CD4-positive, alpha-beta T cell (primary cell): Measurements from ENCODE around the gene HSPB1. TPM values are rescaled to one million over a fixed set of nuclear protein-coding genes. Genes with fewer than 3 reads are reported as not detected.

Experiments used
- ATAC-seq: fragments of 200-7000 bp; cut with Tn5 transposase; one replicate; pipeline ENCODE4 v1.10.0; 2022; ENCODE audit warnings: mild to moderate bottlenecking; ENCODE audit not compliant: poor library complexity
- CTCF ChIA-PET: fragments of 350-600 bp; sonication (Branson Sonifier 250); formaldehyde crosslinking; loops from one replicate; lab custom pipeline; 2021; ENCODE audit warnings: antibody characterized with exemption, inconsistent platforms; lab: Charles Lee
- POLR2A ChIA-PET: fragments of 350-600 bp; sonication (Branson Sonifier 250); formaldehyde crosslinking; loops from one replicate; lab custom pipeline; 2021; ENCODE audit warnings: antibody characterized with exemption, inconsistent platforms; lab: Charles Lee
- DNase-seq, 14 experiments: peaks; one replicate each; pipeline ENCODE4 v3.0.0-alpha.2; 2013 to 2020; ENCODE audit warnings: mixed read lengths in 2 of 14
- H3K27ac ChIP-seq, 2 donors: one replicate each; pipeline versions ENCODE4 v1.5.1 to v1.7.0; 2013; ENCODE audit warnings: low read length in 2 of 2, low read depth in 1 of 2, mild to moderate bottlenecking in 1 of 2
- H3K27me3 ChIP-seq, 2 experiments: 1 replicate in 1 of 2; 2 replicates in 1 of 2; pipeline versions ENCODE4 v1.6.1 to v1.7.0; 2013; ENCODE audit warnings: low read length in 2 of 2, control low read depth in 1 of 2, mild to moderate bottlenecking in 1 of 2, moderate library complexity in 1 of 2; ENCODE audit not compliant: insufficient read depth in 2 of 2, control insufficient read depth in 1 of 2
- H3K36me3 ChIP-seq: one replicate; pipeline ENCODE4 v1.6.1; 2013; ENCODE audit warnings: low read length, control low read depth; ENCODE audit not compliant: insufficient read depth
- H3K4me1 ChIP-seq: one replicate; pipeline ENCODE4 v1.6.1; 2013; ENCODE audit warnings: low read length, control low read depth; ENCODE audit not compliant: insufficient read depth
- H3K4me3 ChIP-seq: one replicate; pipeline ENCODE4 v1.5.1; 2013; ENCODE audit warnings: mild to moderate bottlenecking, low read length, moderate library complexity
- H3K9me3 ChIP-seq, 2 experiments: 1 replicate in 1 of 2; 2 replicates in 1 of 2; pipeline versions ENCODE4 v1.6.1 to v1.7.0; 2013; ENCODE audit warnings: low read length in 2 of 2, mild to moderate bottlenecking in 2 of 2, control low read depth in 1 of 2, moderate library complexity in 1 of 2; ENCODE audit not compliant: control insufficient read depth in 1 of 2, insufficient read depth in 1 of 2
- H3K27ac Mint-ChIP-seq: one replicate; pipeline ENCODE4 v1.8.0; 2020; ENCODE audit warnings: mixed read lengths
- H3K27me3 Mint-ChIP-seq: one replicate; pipeline ENCODE4 v1.8.0; 2021; ENCODE audit warnings: mixed read lengths
- H3K36me3 Mint-ChIP-seq: one replicate; pipeline ENCODE4 v1.8.0; 2021; ENCODE audit warnings: low read depth, mixed read lengths
- H3K4me1 Mint-ChIP-seq: one replicate; pipeline ENCODE4 v1.8.0; 2021; ENCODE audit warnings: low read depth, mixed read lengths
- H3K4me3 Mint-ChIP-seq: one replicate; pipeline ENCODE4 v1.8.0; 2020; ENCODE audit warnings: mild to moderate bottlenecking, mixed read lengths
- H3K9me3 Mint-ChIP-seq: one replicate; pipeline ENCODE4 v1.8.0; 2020; ENCODE audit warnings: mixed read lengths
- CTCF ChIP-seq: fragments of 200-600 bp; IDR thresholded peaks from one replicate; pipeline ENCODE4 v1.8.0; 2022; ENCODE audit warnings: antibody characterized with exemption, mild to moderate bottlenecking
- intact Hi-C, 2 experiments: fragments of 100-400 bp; cut with DNase I in 1 of 2; cut with micrococcal nuclease in 1 of 2; formaldehyde crosslinking; loops; one replicate each; pipeline versions ENCODE4 v1.15.1 to v1.9.0; 2023 to 2025; cut with DNase I, micrococcal nuclease
- total RNA-seq, 174 experiments: library from RNA in 2 of 174; stranded (reverse) in 2 of 174; gene quantifications; one replicate each; pipeline ENCODE4 v1.2.3 and lab custom pipeline; 2021 to 2026

Gene HSPB1
- total RNA-seq, 2 experiments from 2014 or later = 38.0 to 38.6 TPM

GRCh38 chr7:76326646-76327233, 24.3 kb downstream of the HSPB1 start:
- H3K27me3 Mint-ChIP-seq = no peaks in the 10 kb centered on the region
- TF ChIP-seq CTCF = no peak
- intact Hi-C loops = no loop called here
- peaks cover 43% of the 10 kb centered on the region for H3K36me3 ChIP-seq
- DNase-seq (no peak), ATAC-seq (no peak)
- H3K9me3 Mint-ChIP-seq = no peaks in the 10 kb centered on the region
- POLR2A ChIA-PET = interaction anchor here (1.1 to 2.8 kb wide), 3 partner anchors 8 to 32 kb away, joined by 3 to 15 read pairs (median 5); partner anchors contain the start of gene YWHAG
- peaks cover 46% of the 10 kb centered on the region for H3K36me3 Mint-ChIP-seq
- peaks cover 39% of the 10 kb centered on the region for H3K4me1 Mint-ChIP-seq
- no peaks in the 10 kb centered on the region for H3K27me3 ChIP-seq
- no peaks in the 10 kb centered on the region for H3K9me3 ChIP-seq
- H3K27ac ChIP-seq = no peak overlapping the region
- no peak overlapping the region for H3K4me3 Mint-ChIP-seq
- H3K4me1 ChIP-seq = peaks cover 3% of the 10 kb centered on the region
- no peak overlapping the region for H3K27ac Mint-ChIP-seq
- H3K4me3 ChIP-seq = no peak overlapping the region
- CTCF ChIA-PET = interaction anchor here (0.9 kb wide), 1 partner anchor 35 kb away, joined by 3 read pairs; no protein-coding TSS in a partner anchor

GRCh38 chr7:76327610-76328009, 25.1 kb downstream of the HSPB1 start:
- intact Hi-C loops = no loop called here
- H3K4me1 Mint-ChIP-seq = peaks cover 46% of the 10 kb centered on the region
- ATAC-seq = no peak
- POLR2A ChIA-PET = interaction anchor here (1.1 to 2.8 kb wide), 3 partner anchors 9 to 31 kb away, joined by 3 to 15 read pairs (median 5); partner anchors contain the start of gene YWHAG
- TF ChIP-seq CTCF = no peak
- no peaks in the 10 kb centered on the region for H3K27me3 Mint-ChIP-seq
- Histone ChIP-seq H3K4me1 (peaks cover 3% of the 10 kb centered on the region), H3K27ac (no peak overlapping the region), H3K36me3 (peaks cover 49% of the 10 kb centered on the region), H3K27me3 (no peaks in the 10 kb centered on the region), H3K4me3 (no peak overlapping the region), H3K9me3 (no peaks in the 10 kb centered on the region)
- no peak overlapping the region for H3K4me3 Mint-ChIP-seq
- DNase-seq = peak in 1 of 14 experiments; percentile 25
- peaks cover 55% of the 10 kb centered on the region for H3K36me3 Mint-ChIP-seq
- CTCF ChIA-PET = interaction anchor here (0.9 kb wide), 1 partner anchor 36 kb away, joined by 3 read pairs; no protein-coding TSS in a partner anchor
- H3K9me3 Mint-ChIP-seq = no peaks in the 10 kb centered on the region
- peak overlapping the region; percentile 30 for H3K27ac Mint-ChIP-seq

GRCh38 chr7:76328389-76328788, 25.9 kb downstream of the HSPB1 start:
- peaks cover 52% of the 10 kb centered on the region for H3K36me3 ChIP-seq
- peaks cover 3% of the 10 kb centered on the region for H3K4me1 ChIP-seq
- Mint-ChIP-seq H3K4me3 (no peak overlapping the region), H3K27me3 (no peaks in the 10 kb centered on the region), H3K27ac (peak overlapping the region; percentile 30), H3K9me3 (no peaks in the 10 kb centered on the region), H3K36me3 (peaks cover 61% of the 10 kb centered on the region), H3K4me1 (peaks cover 49% of the 10 kb centered on the region)
- no peak overlapping the region for H3K27ac ChIP-seq
- ChIA-PET CTCF (no interaction called here), POLR2A (interaction anchor here (1.4 to 2.8 kb wide), 2 partner anchors 10 to 30 kb away, joined by 5 to 15 read pairs; partner anchors contain the start of gene YWHAG)
- no peak for TF ChIP-seq CTCF
- no peaks in the 10 kb centered on the region for H3K9me3 ChIP-seq
- ATAC-seq = no peak
- intact Hi-C loops = no loop called here
- no peak overlapping the region for H3K4me3 ChIP-seq
- H3K27me3 ChIP-seq = no peaks in the 10 kb centered on the region
- no peak for DNase-seq
